Spleen (tissue), 11 donors: ENCODE results near the gene DOCK2. TPM values are rescaled to one million over a fixed set of nuclear protein-coding genes. Genes with fewer than 3 reads are reported as not detected.

Source experiments
- DNase-seq: peaks from one replicate; pipeline ENCODE4 v3.0.0-alpha.2; 2020
- H3K27ac ChIP-seq, 8 donors: fragments of 200-600 bp; sonication (generic) in 7 of 8; 1 replicate in 4 of 8; 2 replicates in 4 of 8; pipeline versions ENCODE4 v1.5.0 to v1.8.0; 2016 to 2021; ENCODE audit warnings: inconsistent platforms in 4 of 8, mild to moderate bottlenecking in 4 of 8, moderate library complexity in 1 of 8
- H3K27me3 ChIP-seq, 7 donors: fragments of 200-600 bp; sonication (generic) in 6 of 7; replicated peaks in 1 of 7; 1 replicate in 4 of 7; 2 replicates in 3 of 7; pipeline versions ENCODE4 v1.5.0 to v1.8.0; 2016 to 2021; ENCODE audit warnings: inconsistent platforms in 3 of 7, mild to moderate bottlenecking in 1 of 7
- H3K36me3 ChIP-seq, 6 donors: fragments of 200-600 bp; sonication (generic) in 5 of 6; 1 replicate in 4 of 6; 2 replicates in 2 of 6; pipeline versions ENCODE4 v1.5.0 to v1.8.0; 2016 to 2021; ENCODE audit warnings: inconsistent platforms in 2 of 6
- H3K4me1 ChIP-seq, 6 donors: fragments of 200-600 bp; sonication (generic) in 5 of 6; 1 replicate in 3 of 6; 2 replicates in 3 of 6; pipeline versions ENCODE4 v1.5.0 to v1.8.0; 2016 to 2021; ENCODE audit warnings: inconsistent platforms in 3 of 6
- H3K4me3 ChIP-seq, 8 donors: fragments of 200-600 bp; sonication (generic) in 7 of 8; 1 replicate in 4 of 8; 2 replicates in 4 of 8; pipeline versions ENCODE4 v1.5.0 to v1.8.0; 2016 to 2021; ENCODE audit warnings: inconsistent platforms in 4 of 8, mild to moderate bottlenecking in 4 of 8, moderate library complexity in 2 of 8
- H3K9me3 ChIP-seq, 8 donors: fragments of 200-600 bp; sonication (generic) in 7 of 8; 1 replicate in 4 of 8; 2 replicates in 4 of 8; pipeline versions ENCODE4 v1.5.0 to v1.8.0; 2016 to 2021; ENCODE audit warnings: inconsistent platforms in 4 of 8
- POLR2A ChIP-seq, 3 donors: fragments of 450-650 bp; IDR thresholded peaks; one replicate each; pipeline ENCODE4 v1.5.1; 2017; ENCODE audit warnings: antibody characterized with exemption in 3 of 3, mild to moderate bottlenecking in 1 of 3
- POLR2AphosphoS5 ChIP-seq, 3 donors: sonication (generic); formaldehyde crosslinking; IDR thresholded peaks; one replicate each; pipeline ENCODE4 v1.5.1; 2017; ENCODE audit warnings: antibody characterized with exemption in 3 of 3
- WGBS, 5 donors: extraction: QIAGEN DNeasy Blood & Tissue Kit in 3 of 5; methylation state at CpG; one replicate each; pipeline versions ENCODE4 v1.1.5 to v1.1.7; 2013 to 2018; 5-methylcytosine and 5-hydroxymethylcytosine counted together
- intact Hi-C: fragments of 100-400 bp; cut with DNase I; formaldehyde crosslinking; loops from one replicate; pipeline ENCODE4 v1.15.0; 2023; ENCODE audit warnings: low total_unique reads
- polyA plus RNA-seq, 3 donors: library from polyadenylated mRNA; stranded (reverse); fragments of 200-250 nt; gene quantifications; one replicate each; pipeline ENCODE4 v1.2.1, GENCODE V29; 2013
- total RNA-seq, 7 donors: library from RNA; depleted of rRNA in 3 of 7; stranded (reverse); fragments of >200 nt in 3 of 7; fragmentation: NEBNext Ultra II Directional in 4 of 7; extraction: Animal tissue kit (Norgen Biotek cat#: 25700) in 4 of 7; gene quantifications; one replicate each; pipeline versions ENCODE4 v1.1.0 to v1.2.1, GENCODE V29; 2016 to 2021
- TF ChIP-seq, protein P1 (sequence below), 11 experiments: fragments of 200-600 bp in 7 of 11; fragments of 450-650 bp in 4 of 11; sonication (generic) in 4 of 11; IDR thresholded peaks in 8 of 11; conservative IDR thresholded peaks in 3 of 11; 1 replicate in 7 of 11; 2 replicates in 4 of 11; pipeline versions ENCODE4 v1.4.0 to v1.8.0; 2016 to 2021; ENCODE audit warnings: antibody characterized with exemption in 11 of 11, inconsistent platforms in 4 of 11, mild to moderate bottlenecking in 1 of 11
- donor health status: healthy with polysubstance abuse.
- donor health status: DM: no; HTN: no; CAD: no; lungs with moderate emphysema.
- donor health status: DM: no; HTN: no; CAD: no.
- donor health status: Bipolar disorder and iron deficiency.
- donor health status: healthy.
- donor health status: DM: no; HTN: no; CAD: no.
- donor health status: DM: yes; HTN: yes; CAD: no.

Gene DOCK2
- total and polyA plus RNA-seq, 10 donors = 30.6 to 321 (median 198) TPM

DNA sequence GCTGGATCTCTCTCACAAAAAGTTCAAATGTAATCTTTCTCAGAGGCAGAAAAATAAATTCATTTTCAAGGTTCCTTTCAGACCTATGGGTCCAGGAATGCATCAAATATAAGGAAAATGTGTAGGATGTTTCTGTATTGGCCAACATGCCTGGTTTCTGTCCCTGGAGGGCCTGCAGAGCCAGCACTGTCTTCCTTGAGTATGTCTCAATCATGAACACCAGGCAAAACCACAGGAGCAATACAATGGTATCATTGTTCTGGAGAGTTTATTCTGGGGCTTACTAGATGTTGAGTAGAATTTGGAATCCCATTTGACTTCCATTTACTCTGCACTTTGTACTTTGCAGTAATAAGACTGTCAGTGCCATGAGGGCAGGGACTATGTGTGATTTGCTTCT, 319.7 kb downstream of the DOCK2 start:
- no peak for DNase-seq
- Histone ChIP-seq H3K36me3 (peaks cover 0 to 52% (median 0%) of the 10 kb centered on the region in 6 donors), H3K9me3 (no peaks in the 10 kb centered on the region), H3K27ac (no peak overlapping the region), H3K27me3 (no peaks in the 10 kb centered on the region), H3K4me3 (no peak overlapping the region), H3K4me1 (no peaks in the 10 kb centered on the region)
- intact Hi-C loops = no loop called here
- TF ChIP-seq POLR2A (IDR thresholded peaks at IDR 0.05) = no peak
- TF ChIP-seq, protein P1, sequence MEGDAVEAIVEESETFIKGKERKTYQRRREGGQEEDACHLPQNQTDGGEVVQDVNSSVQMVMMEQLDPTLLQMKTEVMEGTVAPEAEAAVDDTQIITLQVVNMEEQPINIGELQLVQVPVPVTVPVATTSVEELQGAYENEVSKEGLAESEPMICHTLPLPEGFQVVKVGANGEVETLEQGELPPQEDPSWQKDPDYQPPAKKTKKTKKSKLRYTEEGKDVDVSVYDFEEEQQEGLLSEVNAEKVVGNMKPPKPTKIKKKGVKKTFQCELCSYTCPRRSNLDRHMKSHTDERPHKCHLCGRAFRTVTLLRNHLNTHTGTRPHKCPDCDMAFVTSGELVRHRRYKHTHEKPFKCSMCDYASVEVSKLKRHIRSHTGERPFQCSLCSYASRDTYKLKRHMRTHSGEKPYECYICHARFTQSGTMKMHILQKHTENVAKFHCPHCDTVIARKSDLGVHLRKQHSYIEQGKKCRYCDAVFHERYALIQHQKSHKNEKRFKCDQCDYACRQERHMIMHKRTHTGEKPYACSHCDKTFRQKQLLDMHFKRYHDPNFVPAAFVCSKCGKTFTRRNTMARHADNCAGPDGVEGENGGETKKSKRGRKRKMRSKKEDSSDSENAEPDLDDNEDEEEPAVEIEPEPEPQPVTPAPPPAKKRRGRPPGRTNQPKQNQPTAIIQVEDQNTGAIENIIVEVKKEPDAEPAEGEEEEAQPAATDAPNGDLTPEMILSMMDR (IDR thresholded peaks at IDR 0.05 in 8 of 11, conservative IDR thresholded peaks at IDR 0.05 in 3 of 11) = no peak
- TF ChIP-seq POLR2AphosphoS5 (IDR thresholded peaks at IDR 0.05) = no peak

DNA sequence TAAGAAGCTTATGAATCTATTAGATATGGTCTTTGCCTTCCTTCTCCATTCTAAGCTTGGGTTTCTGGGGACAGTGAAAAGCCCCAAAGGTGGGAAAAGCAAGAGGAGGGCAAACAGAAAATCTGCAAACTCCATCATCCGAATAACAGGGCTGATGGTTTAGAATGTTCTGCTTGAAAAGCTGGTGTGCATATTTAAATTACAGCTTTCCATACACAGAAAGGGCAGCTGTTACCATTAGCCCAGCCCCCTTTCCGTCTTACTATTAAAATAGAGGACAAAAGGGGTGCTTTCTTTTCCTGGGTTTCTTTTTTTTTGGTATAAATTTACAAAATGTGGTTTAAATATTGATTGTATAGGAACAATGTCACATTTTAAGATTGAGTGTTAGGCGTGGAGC, 321.2 kb downstream of the DOCK2 start:
- no peaks in the 10 kb centered on the region for H3K9me3 ChIP-seq
- H3K4me3 ChIP-seq = no peak overlapping the region
- DNase-seq = no peak
- WGBS, 5 donors = 86 to 98% (median 94%) methylated on average over 3 of the region's 3 CpGs
- peaks cover 0 to 58% (median 0%) of the 10 kb centered on the region in 6 donors for H3K36me3 ChIP-seq
- intact Hi-C loops = no loop called here
- TF ChIP-seq POLR2A (IDR thresholded peaks at IDR 0.05) (no peak), POLR2AphosphoS5 (IDR thresholded peaks at IDR 0.05) (no peak)
- TF ChIP-seq, protein P1 (IDR thresholded peaks at IDR 0.05 in 8 of 11, conservative IDR thresholded peaks at IDR 0.05 in 3 of 11) = no peak
- H3K4me1 ChIP-seq = no peaks in the 10 kb centered on the region
- H3K27ac ChIP-seq = no peak overlapping the region
- H3K27me3 ChIP-seq = no peaks in the 10 kb centered on the region

DNA sequence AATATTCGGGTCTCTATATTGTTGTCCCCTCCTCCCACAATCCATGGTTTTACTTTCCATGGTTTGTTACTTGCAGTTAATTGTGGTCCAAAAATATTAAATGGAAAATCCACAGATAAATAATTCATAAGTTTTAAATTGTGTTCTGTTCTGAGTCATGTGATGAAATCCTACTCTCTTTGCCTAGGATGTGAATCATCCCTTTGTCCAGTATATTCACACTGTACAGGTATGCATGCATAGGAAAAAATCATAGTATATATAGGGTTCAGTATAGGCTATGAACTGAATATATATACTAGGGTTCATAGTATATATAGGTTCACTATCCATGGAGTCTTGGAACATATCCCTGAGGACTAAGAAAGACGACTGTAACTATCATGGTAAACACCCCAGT, 323.6 kb downstream of the DOCK2 start:
- DNase-seq = no peak
- 94 to 96% (median 96%) methylated on average over 2 of the region's 2 CpGs for WGBS, 5 donors
- Histone ChIP-seq H3K4me3 (no peak overlapping the region), H3K9me3 (no peaks in the 10 kb centered on the region), H3K27ac (no peak overlapping the region), H3K27me3 (no peaks in the 10 kb centered on the region), H3K36me3 (peaks cover 0 to 66% (median 3%) of the 10 kb centered on the region in 6 donors), H3K4me1 (no peaks in the 10 kb centered on the region)
- intact Hi-C loops = no loop called here
- TF ChIP-seq POLR2A (IDR thresholded peaks at IDR 0.05) = no peak
- TF ChIP-seq POLR2AphosphoS5 (IDR thresholded peaks at IDR 0.05) = no peak
- TF ChIP-seq, protein P1 (IDR thresholded peaks at IDR 0.05 in 8 of 11, conservative IDR thresholded peaks at IDR 0.05 in 3 of 11) = no peak

DNA sequence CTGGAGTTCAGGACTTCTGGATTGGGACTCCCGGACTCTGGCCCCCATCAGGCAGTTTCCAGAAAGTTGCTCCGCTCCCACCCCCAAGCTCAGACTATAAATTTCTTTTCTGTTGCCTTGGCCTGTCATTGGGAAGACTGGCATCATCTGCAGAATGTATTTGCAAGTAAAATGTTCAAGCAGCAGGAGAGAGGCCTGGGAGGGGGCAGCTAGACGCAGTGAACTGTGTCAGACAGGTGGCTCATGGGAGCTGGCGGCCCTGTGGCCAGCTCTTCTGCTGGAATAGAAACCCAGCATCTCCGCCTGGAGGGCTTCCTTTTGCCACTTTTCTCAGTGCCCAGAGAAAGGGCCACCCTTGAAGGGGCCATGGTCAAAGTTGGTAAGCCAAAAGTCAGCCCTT, 327.2 kb downstream of the DOCK2 start:
- Histone ChIP-seq H3K27ac (no peak overlapping the region), H3K4me3 (no peak overlapping the region), H3K27me3 (no peaks in the 10 kb centered on the region), H3K9me3 (no peaks in the 10 kb centered on the region), H3K36me3 (peaks cover 0 to 65% (median 3%) of the 10 kb centered on the region in 6 donors), H3K4me1 (no peaks in the 10 kb centered on the region)
- 68 to 93% (median 86%) methylated on average over 4 to 5 of the region's 5 CpGs for WGBS, 5 donors
- DNase-seq = no peak
- intact Hi-C loops = no loop called here
- no peak for TF ChIP-seq POLR2A (IDR thresholded peaks at IDR 0.05)
- TF ChIP-seq, protein P1 (IDR thresholded peaks at IDR 0.05 in 8 of 11, conservative IDR thresholded peaks at IDR 0.05 in 3 of 11) = no peak
- no peak for TF ChIP-seq POLR2AphosphoS5 (IDR thresholded peaks at IDR 0.05)
